Measurements from ENCODE around the gene FDXACB1.
A peak's percentile ranks its signal among the peaks of the same experiment; 100 is the strongest.

FDXACB1 gene

DNA sequence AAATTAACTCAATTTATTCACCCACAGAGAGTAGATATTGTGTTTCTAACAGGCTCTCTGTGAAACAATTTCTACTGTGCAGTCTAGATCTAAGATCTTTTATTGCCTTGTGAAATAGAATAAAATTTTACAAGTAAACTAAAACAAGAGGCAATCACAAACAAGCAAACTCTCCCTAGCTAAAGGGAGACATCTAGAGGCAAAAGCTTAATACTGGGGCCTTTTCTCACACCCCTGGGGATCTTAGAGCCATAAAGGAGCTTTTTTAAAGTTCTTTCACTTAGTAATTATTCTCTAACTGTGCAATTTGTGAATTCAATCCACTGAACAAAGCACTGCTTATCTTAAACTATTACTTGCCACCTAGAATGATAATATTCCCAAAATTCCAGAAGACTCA, 27.3 kb downstream of the FDXACB1 start:
- POLR2A ChIA-PET (ENCODE audit: low non-redundant PET), result no interaction called here
- no peak for DNase-seq (ENCODE audit: low spot score)
- TF ChIP-seq CTCF (conservative IDR thresholded peaks at IDR 0.05; ENCODE audit: low read depth), result peak; percentile 28; the same call in 1 of the 2 replicates
- no peak overlapping the region for H3K27ac ChIP-seq
- CTCF ChIA-PET, result interaction anchor here (0.8 kb wide), 1 partner anchor 9 kb away, joined by 3 read pairs; no protein-coding TSS in a partner anchor

- POLR2A ChIA-PET (ENCODE audit: low non-redundant PET), result no interaction called here
- no peak for TF ChIP-seq CTCF (conservative IDR thresholded peaks at IDR 0.05; ENCODE audit: low read depth)
- DNase-seq (ENCODE audit: low spot score), result no peak
- H3K27ac ChIP-seq, result no peak overlapping the region
- CTCF ChIA-PET, result interaction anchor here (1.0 kb wide), 1 partner anchor 265 kb away, joined by 3 read pairs; no protein-coding TSS in a partner anchor
These were observed 27.9 kb downstream of the FDXACB1 start for GRCh38 chr11:111851067-111851466.

GRCh38 chr11:111849631-111850030, 29.3 kb downstream of the FDXACB1 start:
- no peak for DNase-seq (ENCODE audit: low spot score)
- H3K27ac ChIP-seq, result no peak overlapping the region
- POLR2A ChIA-PET (ENCODE audit: low non-redundant PET), result no interaction called here
- CTCF ChIA-PET, result no interaction called here
- TF ChIP-seq CTCF (conservative IDR thresholded peaks at IDR 0.05; ENCODE audit: low read depth), result no peak

DNA sequence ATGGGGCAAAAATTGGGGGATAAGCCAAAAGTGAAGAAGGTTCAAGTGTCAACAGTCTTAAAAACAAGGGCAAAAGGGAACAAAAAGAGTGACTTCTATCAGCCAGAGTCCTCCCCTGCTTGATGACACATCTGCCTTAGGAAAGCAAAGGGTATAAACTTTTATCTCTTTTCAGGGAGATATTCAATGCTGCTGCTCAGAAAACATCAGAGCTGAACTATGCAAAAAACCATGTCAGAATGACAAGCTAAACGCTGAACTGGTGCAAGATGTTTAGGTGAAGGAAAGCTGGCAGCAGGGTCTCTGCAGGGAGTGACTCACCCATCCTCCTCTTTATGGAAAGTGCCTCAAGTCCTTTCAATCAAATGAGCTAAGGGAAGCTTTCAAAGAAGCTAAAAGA, 32.3 kb downstream of the FDXACB1 start:
- no peak for TF ChIP-seq CTCF (conservative IDR thresholded peaks at IDR 0.05; ENCODE audit: low read depth)
- no peak overlapping the region for H3K27ac ChIP-seq
- DNase-seq (ENCODE audit: low spot score), result no peak
- ChIA-PET POLR2A (ENCODE audit: low non-redundant PET) (no interaction called here), CTCF (interaction anchor here (0.6 kb wide), 1 partner anchor 150 kb away, joined by 4 read pairs; no protein-coding TSS in a partner anchor)

DNA sequence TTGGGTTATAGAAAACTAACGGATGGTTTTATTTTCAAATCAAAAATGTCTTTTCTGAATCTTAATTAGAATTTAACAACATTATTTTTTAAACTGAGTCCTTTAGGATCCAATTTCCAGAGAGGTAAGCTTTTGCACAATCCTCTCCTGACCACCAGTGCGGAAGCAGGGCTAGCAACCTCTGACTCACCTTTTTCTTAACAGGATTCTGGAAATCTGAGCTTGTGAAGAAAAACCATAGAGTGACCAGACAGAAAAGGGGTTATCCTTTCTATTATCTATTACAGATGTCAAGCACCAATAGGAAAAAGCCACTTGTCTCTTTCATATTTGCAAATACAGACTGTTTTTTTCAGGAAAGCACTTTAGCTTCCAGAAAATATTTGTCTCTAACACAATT, 32.9 kb downstream of the FDXACB1 start:
- no peak overlapping the region for H3K27ac ChIP-seq
- DNase-seq (ENCODE audit: low spot score), result peak; percentile 44
- TF ChIP-seq CTCF (conservative IDR thresholded peaks at IDR 0.05; ENCODE audit: low read depth), result no peak
- POLR2A ChIA-PET (ENCODE audit: low non-redundant PET), result no interaction called here
- CTCF ChIA-PET, result interaction anchor here (0.6 kb wide), 1 partner anchor 151 kb away, joined by 4 read pairs; no protein-coding TSS in a partner anchor

DNA sequence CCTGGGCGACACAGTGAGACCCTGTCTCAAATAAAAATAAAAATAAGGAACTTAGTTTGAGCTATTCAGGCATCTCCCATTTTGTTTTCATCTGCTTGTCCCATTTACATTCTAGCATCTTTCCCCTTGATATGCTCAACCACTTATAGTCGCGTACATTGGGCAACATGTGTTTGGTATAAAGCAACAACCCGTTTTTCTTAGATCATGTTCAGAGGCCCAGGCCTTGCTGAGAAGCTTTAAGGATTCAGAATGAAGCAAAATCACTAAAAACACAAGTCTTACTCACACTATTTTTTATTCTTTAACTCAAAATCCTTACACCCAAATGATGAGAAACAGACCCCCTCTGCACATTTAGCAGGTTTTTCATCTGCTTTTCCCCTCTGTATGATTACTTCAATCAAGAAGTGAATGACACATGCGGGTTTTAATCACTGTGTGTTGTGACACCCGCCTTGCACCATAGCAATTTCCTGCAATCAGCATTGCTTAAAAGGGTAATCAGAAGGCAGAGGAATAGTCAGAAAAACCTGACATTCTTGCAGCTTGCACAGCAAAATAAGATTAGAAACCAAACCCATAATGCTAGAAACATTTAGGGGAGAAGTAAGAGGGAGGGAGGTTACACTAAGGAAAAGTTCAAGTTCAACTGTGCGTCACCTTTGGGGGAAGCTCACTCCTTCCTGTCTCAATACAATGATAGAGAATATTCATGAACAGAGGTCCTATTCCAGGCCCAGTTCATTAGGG, 33.5 kb downstream of the FDXACB1 start:
- TF ChIP-seq CTCF (conservative IDR thresholded peaks at IDR 0.05; ENCODE audit: low read depth), result no peak
- DNase-seq (ENCODE audit: low spot score), result no peak
- POLR2A ChIA-PET (ENCODE audit: low non-redundant PET), result no interaction called here
- CTCF ChIA-PET, result no interaction called here
- no peak overlapping the region for H3K27ac ChIP-seq

Data from RWPE1 (cell line).